Renal cortical epithelial cell (primary cell): Measurements from ENCODE around the gene DAZ4. TPM values are rescaled to one million over a fixed set of nuclear protein-coding genes. Genes with fewer than 3 reads are reported as not detected.
"Not testable (repeated sequence)": the region's sequence is repeated elsewhere in the genome, so short reads cannot be mapped to it uniquely, and the experiment has no call there.

ENCODE experiments used
- DNase-seq: peaks from one replicate; pipeline ENCODE4 v3.0.0-alpha.2; 2011; ENCODE audit warnings: low read depth
- total RNA-seq: library from RNA; depleted of rRNA; stranded (reverse); fragments of >200 nt; gene quantifications from 2 replicates; pipeline ENCODE4 v1.2.3, GENCODE V29; 2014

DAZ4 gene, protein sequence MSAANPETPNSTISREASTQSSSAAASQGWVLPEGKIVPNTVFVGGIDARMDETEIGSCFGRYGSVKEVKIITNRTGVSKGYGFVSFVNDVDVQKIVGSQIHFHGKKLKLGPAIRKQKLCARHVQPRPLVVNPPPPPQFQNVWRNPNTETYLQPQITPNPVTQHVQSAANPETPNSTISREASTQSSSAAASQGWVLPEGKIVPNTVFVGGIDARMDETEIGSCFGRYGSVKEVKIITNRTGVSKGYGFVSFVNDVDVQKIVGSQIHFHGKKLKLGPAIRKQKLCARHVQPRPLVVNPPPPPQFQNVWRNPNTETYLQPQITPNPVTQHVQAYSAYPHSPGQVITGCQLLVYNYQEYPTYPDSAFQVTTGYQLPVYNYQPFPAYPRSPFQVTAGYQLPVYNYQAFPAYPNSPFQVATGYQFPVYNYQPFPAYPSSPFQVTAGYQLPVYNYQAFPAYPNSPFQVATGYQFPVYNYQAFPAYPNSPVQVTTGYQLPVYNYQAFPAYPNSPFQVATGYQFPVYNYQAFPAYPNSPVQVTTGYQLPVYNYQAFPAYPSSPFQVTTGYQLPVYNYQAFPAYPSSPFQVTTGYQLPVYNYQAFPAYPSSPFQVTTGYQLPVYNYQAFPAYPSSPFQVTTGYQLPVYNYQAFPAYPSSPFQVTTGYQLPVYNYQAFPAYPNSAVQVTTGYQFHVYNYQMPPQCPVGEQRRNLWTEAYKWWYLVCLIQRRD
- not detected in 2 replicates for total RNA-seq

DNA sequence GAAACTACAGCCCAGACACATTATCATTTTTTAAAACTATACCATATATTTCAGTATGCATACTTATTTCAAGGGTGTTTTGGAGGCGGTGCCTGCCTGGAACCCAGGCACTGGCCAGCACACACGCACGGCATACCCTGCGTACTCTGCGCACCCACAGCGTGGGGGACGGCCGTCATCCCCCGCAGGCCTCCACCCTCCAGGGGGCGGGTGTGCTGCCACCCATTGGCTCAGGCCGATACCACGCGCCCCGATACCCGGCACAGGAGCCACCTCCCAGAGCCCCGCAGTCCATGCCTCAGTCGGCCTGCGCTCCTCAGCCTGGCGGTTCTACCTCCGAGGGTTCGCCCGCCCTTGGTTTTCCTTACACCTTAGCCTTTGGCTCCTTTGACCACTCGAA is at the start of gene DAZ4:
Gene DAZ4, plus strand, starts transcription at position 301 of the 400 bp plus-strand sequence. CDS start 208 bp downstream, outside the sequence.
- not testable (repeated sequence) for DNase-seq

DNA sequence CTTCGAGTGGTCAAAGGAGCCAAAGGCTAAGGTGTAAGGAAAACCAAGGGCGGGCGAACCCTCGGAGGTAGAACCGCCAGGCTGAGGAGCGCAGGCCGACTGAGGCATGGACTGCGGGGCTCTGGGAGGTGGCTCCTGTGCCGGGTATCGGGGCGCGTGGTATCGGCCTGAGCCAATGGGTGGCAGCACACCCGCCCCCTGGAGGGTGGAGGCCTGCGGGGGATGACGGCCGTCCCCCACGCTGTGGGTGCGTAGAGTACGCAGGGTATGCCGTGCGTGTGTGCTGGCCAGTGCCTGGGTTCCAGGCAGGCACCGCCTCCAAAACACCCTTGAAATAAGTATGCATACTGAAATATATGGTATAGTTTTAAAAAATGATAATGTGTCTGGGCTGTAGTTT is 20.4 kb upstream of the DAZ4 start, which contains the start of gene DAZ3:
Gene DAZ3, minus strand, starts transcription at position 101 of the 400 bp plus-strand sequence. CDS start 208 bp downstream, outside the sequence.
- DNase-seq = not testable (repeated sequence)

DNA sequence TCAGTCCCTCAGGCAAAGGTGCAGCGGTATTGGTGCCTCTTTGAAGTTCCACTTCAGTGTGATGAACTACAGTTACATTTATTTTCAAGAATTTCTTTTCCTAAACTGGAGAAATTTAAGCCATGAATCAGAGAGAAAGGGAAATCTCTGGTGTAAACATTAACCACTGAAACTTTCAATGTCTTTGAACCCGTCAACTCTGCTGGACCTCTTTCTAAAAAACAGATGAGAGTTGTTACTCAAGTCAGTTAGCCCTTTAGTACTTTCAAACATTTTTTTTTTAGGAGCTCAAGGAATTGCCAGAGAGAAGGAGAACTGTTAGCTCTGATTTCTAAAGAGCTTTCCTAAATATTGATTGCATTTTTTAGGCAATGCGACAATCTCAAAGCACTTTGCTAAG is 11.9 kb upstream of the DAZ4 start:
- not testable (repeated sequence) for DNase-seq

DNA sequence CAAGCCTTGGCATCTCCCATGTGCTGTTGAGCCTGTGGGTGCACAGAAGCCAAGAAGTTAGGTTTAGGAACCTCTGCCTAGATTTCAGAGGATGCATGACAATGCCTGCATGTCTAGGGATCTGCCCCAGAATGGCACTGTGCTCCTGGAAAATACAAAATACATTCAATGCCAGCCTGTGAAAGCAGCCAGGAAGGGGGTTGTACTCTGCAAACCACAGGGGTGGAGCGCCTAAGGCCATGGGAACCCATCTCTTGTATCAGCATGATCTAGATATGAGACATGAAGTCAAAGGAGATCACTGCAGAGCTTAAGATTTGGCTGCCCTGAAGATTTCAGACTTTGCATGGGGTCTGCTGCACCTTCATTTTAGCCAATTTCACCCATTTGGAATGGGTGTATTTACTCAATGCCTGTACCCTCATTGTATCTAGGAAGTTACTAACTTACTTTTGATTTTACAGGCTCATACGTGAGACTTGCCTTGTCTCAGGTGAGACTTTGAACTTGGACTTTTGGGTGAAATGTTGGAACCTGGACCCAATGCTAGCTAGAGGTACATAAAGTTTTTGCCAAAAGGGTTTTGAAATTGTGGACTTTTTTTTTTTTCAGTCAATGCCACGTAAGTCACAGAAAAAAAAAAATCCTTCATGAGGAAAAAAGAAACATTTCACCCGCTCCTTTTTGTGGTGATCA is 9.4 kb upstream of the DAZ4 start:
- not testable (repeated sequence) for DNase-seq

DNA sequence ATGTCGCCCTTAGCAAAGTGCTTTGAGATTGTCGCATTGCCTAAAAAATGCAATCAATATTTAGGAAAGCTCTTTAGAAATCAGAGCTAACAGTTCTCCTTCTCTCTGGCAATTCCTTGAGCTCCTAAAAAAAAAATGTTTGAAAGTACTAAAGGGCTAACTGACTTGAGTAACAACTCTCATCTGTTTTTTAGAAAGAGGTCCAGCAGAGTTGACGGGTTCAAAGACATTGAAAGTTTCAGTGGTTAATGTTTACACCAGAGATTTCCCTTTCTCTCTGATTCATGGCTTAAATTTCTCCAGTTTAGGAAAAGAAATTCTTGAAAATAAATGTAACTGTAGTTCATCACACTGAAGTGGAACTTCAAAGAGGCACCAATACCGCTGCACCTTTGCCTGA is 8.7 kb upstream of the DAZ4 start:
- not testable (repeated sequence) for DNase-seq

Other genes with a start within 250 kb of the DAZ4 start
- not detected in 2 replicates for gene BPY2B, start 215.9 kb upstream of the DAZ4 start, total RNA-seq
- not detected in 2 replicates for gene DAZ3, start 20.5 kb upstream of the DAZ4 start, total RNA-seq
- gene BPY2C, start 218.2 kb downstream of the DAZ4 start, total RNA-seq = not detected in 2 replicates